ENCODE data around the gene SALL2.

SALL2 gene

DNA sequence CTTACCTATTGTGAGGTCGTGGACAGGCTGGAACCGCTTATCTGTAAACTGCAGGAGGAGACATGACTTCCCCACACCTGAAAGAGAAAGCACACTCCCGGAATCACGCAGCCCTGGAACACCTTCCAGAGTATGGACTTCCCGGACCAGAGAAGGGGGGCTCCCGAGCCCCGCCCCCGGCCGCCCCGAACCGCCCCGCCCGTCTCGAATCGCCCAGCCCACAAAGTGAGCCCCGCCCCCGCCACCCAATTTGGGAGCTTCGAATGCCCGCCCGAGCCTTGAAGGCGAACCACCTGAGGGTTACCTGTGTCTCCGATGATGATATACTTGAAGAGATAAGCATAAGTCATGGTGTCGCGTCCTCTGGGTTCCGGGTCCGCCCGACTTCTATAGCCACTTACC lies 49.6 kb downstream of the SALL2 start:
- CTCF ChIA-PET: interaction anchor here (0.6 to 2.9 kb wide), 9 partner anchors 10 to 166 kb away, joined by 3 to 12 read pairs (median 3); no protein-coding TSS in a partner anchor
- no peak for TF ChIP-seq ZNF830 (tag by site-specific recombination; IDR thresholded peaks at IDR 0.05; ENCODE audit: low read depth)
- 0 out of 2 replicates have a peak, but pooled peaks have one; percentile 27 for TF ChIP-seq IKZF3 (tag by site-specific recombination; IDR thresholded peaks at IDR 0.05)
- TF ChIP-seq, protein P1, sequence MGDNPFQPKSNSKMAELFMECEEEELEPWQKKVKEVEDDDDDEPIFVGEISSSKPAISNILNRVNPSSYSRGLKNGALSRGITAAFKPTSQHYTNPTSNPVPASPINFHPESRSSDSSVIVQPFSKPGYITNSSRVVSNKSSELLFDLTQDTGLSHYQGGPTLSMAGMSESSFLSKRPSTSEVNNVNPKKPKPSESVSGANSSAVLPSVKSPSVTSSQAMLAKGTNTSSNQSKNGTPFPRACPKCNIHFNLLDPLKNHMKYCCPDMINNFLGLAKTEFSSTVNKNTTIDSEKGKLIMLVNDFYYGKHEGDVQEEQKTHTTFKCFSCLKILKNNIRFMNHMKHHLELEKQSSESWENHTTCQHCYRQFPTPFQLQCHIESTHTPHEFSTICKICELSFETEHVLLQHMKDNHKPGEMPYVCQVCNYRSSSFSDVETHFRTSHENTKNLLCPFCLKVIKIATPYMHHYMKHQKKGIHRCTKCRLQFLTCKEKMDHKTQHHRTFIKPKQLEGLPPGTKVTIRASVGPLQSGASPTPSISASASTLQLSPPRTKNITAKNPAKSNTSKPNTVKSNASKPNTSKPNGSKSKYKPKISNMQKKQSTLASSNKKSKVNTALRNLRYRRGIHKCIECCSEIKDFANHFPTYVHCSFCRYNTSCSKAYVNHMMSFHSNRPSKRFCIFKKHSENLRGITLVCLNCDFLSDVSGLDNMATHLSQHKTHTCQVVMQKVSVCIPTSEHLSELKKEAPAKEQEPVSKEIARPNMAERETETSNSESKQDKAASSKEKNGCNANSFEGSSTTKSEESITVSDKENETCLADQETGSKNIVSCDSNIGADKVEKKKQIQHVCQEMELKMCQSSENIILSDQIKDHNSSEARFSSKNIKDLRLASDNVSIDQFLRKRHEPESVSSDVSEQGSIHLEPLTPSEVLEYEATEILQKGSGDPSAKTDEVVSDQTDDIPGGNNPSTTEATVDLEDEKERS (tag by site-specific recombination; IDR thresholded peaks at IDR 0.05): no peak
- peak; percentile 60 for TF ChIP-seq ZNF335 (tag by site-specific recombination; conservative IDR thresholded peaks at IDR 0.05)
- peak; percentile 37; the same call in 1 of the 2 replicates for TF ChIP-seq ZNF600 (tag by site-specific recombination; IDR thresholded peaks at IDR 0.05)
- TF ChIP-seq KLF1 (tag by site-specific recombination; IDR thresholded peaks at IDR 0.05): 0 out of 2 replicates have a peak, but pooled peaks have one; percentile 21
- TF ChIP-seq KLF9 (tag by site-specific recombination; IDR thresholded peaks at IDR 0.05; ENCODE audit: low read depth): peak; percentile 65
- TF ChIP-seq, protein P2, sequence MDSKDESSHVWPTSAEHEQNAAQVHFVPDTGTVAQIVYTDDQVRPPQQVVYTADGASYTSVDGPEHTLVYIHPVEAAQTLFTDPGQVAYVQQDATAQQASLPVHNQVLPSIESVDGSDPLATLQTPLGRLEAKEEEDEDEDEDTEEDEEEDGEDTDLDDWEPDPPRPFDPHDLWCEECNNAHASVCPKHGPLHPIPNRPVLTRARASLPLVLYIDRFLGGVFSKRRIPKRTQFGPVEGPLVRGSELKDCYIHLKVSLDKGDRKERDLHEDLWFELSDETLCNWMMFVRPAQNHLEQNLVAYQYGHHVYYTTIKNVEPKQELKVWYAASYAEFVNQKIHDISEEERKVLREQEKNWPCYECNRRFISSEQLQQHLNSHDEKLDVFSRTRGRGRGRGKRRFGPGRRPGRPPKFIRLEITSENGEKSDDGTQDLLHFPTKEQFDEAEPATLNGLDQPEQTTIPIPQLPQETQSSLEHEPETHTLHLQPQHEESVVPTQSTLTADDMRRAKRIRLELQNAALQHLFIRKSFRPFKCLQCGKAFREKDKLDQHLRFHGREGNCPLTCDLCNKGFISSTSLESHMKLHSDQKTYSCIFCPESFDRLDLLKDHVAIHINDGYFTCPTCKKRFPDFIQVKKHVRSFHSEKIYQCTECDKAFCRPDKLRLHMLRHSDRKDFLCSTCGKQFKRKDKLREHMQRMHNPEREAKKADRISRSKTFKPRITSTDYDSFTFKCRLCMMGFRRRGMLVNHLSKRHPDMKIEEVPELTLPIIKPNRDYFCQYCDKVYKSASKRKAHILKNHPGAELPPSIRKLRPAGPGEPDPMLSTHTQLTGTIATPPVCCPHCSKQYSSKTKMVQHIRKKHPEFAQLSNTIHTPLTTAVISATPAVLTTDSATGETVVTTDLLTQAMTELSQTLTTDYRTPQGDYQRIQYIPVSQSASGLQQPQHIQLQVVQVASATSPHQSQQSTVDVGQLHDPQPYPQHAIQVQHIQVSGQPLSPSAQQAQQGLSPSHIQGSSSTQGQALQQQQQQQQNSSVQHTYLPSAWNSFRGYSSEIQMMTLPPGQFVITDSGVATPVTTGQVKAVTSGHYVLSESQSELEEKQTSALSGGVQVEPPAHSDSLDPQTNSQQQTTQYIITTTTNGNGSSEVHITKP (tag by site-specific recombination; IDR thresholded peaks at IDR 0.05): peak; percentile 100
- Histone ChIP-seq H3K4me3 (ENCODE audit: low read depth, low read length) (peak overlapping the region; percentile 90), H3K36me3 (ENCODE audit: control insufficient read depth in 2 of 2, insufficient read depth in 1 of 2, low read length in 2 of 2) (peaks cover 27 to 38% of the 10 kb centered on the region in 2 experiments), H3K27ac (ENCODE audit: extremely low read depth, low read depth, low read length) (0 out of 2 replicates have a peak overlapping the region, but pooled peaks have one; percentile 43), H3K4me1 (ENCODE audit: control insufficient read depth, insufficient read depth, low read length) (no peaks in the 10 kb centered on the region), H3K9me3 (ENCODE audit: control insufficient read depth, insufficient read depth, low read depth, low read length) (no peaks in the 10 kb centered on the region)
- POLR2A ChIA-PET: interaction anchor here (0.9 to 3.0 kb wide), 7 partner anchors 12 to 50 kb away, joined by 3 to 20 read pairs (median 4); partner anchors contain the start of genes CHD8, METTL3 and SALL2

DNA sequence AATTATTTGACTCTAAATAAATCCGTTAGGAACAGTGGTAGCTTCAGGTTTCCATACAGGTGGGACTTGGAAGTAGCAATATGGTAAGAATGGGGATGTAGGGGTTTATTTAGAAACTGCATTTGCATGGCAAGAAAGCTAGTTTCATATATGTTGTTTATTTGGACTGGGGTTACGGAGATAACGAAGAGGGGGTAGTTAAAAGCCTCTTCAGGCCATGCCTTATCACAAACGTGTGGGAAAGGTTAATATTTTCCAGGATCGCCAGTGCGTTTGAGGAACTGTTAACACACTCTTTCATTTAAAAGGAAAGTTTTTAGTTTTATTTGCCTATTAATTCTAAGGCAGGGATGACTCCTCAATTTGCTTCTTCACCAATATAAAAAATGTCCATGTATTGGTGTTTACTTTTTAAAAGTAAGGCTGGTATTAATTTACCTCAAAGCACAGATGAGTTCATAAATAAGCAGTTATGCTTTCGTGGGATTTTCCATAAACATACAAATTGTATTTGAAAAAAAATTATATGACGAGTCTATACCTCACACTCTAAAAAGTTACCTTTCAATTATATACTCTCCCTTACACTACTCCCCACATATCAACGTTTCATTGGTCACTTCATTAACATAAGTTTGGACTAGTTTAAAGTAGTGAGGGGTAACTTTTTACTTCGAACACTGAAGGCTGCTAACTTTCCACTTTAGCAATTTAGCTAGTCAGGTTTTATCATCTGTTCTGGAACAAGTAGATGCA lies 50.2 kb downstream of the SALL2 start:
- TF ChIP-seq KLF7 (tag by site-specific recombination; IDR thresholded peaks at IDR 0.05; ENCODE audit: borderline replicate concordance) (no peak), ZNF266 (tag by site-specific recombination; IDR thresholded peaks at IDR 0.05; ENCODE audit: low read depth) (no peak), GLI2 (tag by site-specific recombination; IDR thresholded peaks at IDR 0.05; ENCODE audit: borderline replicate concordance, low read depth) (no peak), ZNF324 (tag by site-specific recombination; IDR thresholded peaks at IDR 0.05) (no peak), ZBTB8A (tag by site-specific recombination; IDR thresholded peaks at IDR 0.05) (no peak), PRDM1 (tag by site-specific recombination; IDR thresholded peaks at IDR 0.05) (peak; percentile 38; the same call in 1 of the 2 replicates), EGR2 (tag by site-specific recombination; IDR thresholded peaks at IDR 0.05; ENCODE audit: low read depth) (no peak), ZNF561 (tag by site-specific recombination; IDR thresholded peaks at IDR 0.05; ENCODE audit: borderline replicate concordance) (0 out of 2 replicates have a peak, but pooled peaks have one; percentile 48)
- TF ChIP-seq, protein P3, sequence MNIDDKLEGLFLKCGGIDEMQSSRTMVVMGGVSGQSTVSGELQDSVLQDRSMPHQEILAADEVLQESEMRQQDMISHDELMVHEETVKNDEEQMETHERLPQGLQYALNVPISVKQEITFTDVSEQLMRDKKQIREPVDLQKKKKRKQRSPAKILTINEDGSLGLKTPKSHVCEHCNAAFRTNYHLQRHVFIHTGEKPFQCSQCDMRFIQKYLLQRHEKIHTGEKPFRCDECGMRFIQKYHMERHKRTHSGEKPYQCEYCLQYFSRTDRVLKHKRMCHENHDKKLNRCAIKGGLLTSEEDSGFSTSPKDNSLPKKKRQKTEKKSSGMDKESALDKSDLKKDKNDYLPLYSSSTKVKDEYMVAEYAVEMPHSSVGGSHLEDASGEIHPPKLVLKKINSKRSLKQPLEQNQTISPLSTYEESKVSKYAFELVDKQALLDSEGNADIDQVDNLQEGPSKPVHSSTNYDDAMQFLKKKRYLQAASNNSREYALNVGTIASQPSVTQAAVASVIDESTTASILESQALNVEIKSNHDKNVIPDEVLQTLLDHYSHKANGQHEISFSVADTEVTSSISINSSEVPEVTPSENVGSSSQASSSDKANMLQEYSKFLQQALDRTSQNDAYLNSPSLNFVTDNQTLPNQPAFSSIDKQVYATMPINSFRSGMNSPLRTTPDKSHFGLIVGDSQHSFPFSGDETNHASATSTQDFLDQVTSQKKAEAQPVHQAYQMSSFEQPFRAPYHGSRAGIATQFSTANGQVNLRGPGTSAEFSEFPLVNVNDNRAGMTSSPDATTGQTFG (tag by site-specific recombination; IDR thresholded peaks at IDR 0.05; ENCODE audit: borderline replicate concordance): no peak
- POLR2A ChIA-PET: interaction anchor here (0.9 to 3.0 kb wide), 4 partner anchors 12 to 39 kb away, joined by 4 to 20 read pairs (median 8); partner anchors contain the start of genes CHD8 and METTL3
- no peaks in the 10 kb centered on the region for H3K4me1 ChIP-seq (ENCODE audit: control insufficient read depth, insufficient read depth, low read length)
- CTCF ChIA-PET: interaction anchor here (0.6 to 2.9 kb wide), 8 partner anchors 9 to 166 kb away, joined by 3 to 12 read pairs (median 3); no protein-coding TSS in a partner anchor
- H3K9me3 ChIP-seq (ENCODE audit: control insufficient read depth, insufficient read depth, low read depth, low read length): no peaks in the 10 kb centered on the region
- H3K27ac ChIP-seq (ENCODE audit: extremely low read depth, low read depth, low read length): 0 out of 2 replicates have a peak overlapping the region, but pooled peaks have one; percentile 43
- peak overlapping the region; percentile 90 for H3K4me3 ChIP-seq (ENCODE audit: low read depth, low read length)
- H3K36me3 ChIP-seq (ENCODE audit: control insufficient read depth in 2 of 2, insufficient read depth in 1 of 2, low read length in 2 of 2): peaks cover 27 to 35% of the 10 kb centered on the region in 2 experiments
